ENCODE measurements around the gene CENPK. TPM values are rescaled to one million over a fixed set of nuclear protein-coding genes. Genes with fewer than 3 reads are reported as not detected.
"Not testable (repeated sequence)": the region's sequence is repeated elsewhere in the genome, so short reads cannot be mapped to it uniquely, and the experiment has no call there.

CENPK gene
- total RNA-seq (10 to 100 TPM in 5 of 7 donors, 1 to 10 TPM in 2; 8.3 to 16.9 (median 10.5) TPM), polyA plus RNA-seq (1 to 10 TPM; 7.6 to 9.0 (median 7.7) TPM)
- long read RNA-seq, donor 1, partial matches to known transcripts: 47 of 53 reads
- long read RNA-seq, donor 1, other reads (novel, unspliced or antisense): 0 of 53 reads
- long read RNA-seq, donor 2, partial matches to known transcripts: 0 of 2 reads
- long read RNA-seq, donor 2, other reads (novel, unspliced or antisense): 0 of 2 reads

- Histone ChIP-seq H3K4me3 (peak within 1 kb of the TSS; percentile 76 to 99 (median 86)), H3K9me3 (no peaks in the 10 kb centered on the region), H3K4me1 (peaks cover 13 to 67% (median 46%) of the 10 kb centered on the region in 6 donors), H3K36me3 (peaks cover 0 to 24% (median 0%) of the 10 kb centered on the region in 6 donors), H3K27me3 (replicated peaks in 1 of 7) (no peaks in the 10 kb centered on the region), H3K27ac (peak within 1 kb of the TSS; percentile 83 to 95 (median 90))
- intact Hi-C loops (cut with DNase I; ENCODE audit: low total_unique reads): no loop called here
- DNase-seq: peak; percentile 97
- TF ChIP-seq POLR2AphosphoS5 (IDR thresholded peaks at IDR 0.05) (peak; percentile 93 to 96 (median 95)), POLR2A (IDR thresholded peaks at IDR 0.05) (no peak)
- TF ChIP-seq, protein P1, sequence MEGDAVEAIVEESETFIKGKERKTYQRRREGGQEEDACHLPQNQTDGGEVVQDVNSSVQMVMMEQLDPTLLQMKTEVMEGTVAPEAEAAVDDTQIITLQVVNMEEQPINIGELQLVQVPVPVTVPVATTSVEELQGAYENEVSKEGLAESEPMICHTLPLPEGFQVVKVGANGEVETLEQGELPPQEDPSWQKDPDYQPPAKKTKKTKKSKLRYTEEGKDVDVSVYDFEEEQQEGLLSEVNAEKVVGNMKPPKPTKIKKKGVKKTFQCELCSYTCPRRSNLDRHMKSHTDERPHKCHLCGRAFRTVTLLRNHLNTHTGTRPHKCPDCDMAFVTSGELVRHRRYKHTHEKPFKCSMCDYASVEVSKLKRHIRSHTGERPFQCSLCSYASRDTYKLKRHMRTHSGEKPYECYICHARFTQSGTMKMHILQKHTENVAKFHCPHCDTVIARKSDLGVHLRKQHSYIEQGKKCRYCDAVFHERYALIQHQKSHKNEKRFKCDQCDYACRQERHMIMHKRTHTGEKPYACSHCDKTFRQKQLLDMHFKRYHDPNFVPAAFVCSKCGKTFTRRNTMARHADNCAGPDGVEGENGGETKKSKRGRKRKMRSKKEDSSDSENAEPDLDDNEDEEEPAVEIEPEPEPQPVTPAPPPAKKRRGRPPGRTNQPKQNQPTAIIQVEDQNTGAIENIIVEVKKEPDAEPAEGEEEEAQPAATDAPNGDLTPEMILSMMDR (IDR thresholded peaks at IDR 0.05 in 8 of 11, conservative IDR thresholded peaks at IDR 0.05 in 3 of 11): peak in 2 of 11 experiments; percentile 8 to 29
- WGBS, 5 donors: 0% methylated on average over 43 to 54 of the region's 54 CpGs
Observed at GRCh38 chr5:65562731-65563701, at the start of gene CENPK, which contains the start of gene PPWD1. Gene CENPK, minus strand, starts transcription at chr5:65563168. Its CDS starts 8,261 bp downstream, at chr5:65554907. Gene PPWD1, plus strand, starts transcription at chr5:65563296. Its CDS starts 15 bp downstream, at chr5:65563311.

GRCh38 chr5:65612298-65612907, 49.4 kb upstream of the CENPK start:
- Histone ChIP-seq H3K9me3 (no peaks in the 10 kb centered on the region), H3K27ac (no peak overlapping the region), H3K4me3 (no peak overlapping the region), H3K4me1 (peaks cover 0 to 6% (median 0%) of the 10 kb centered on the region in 6 donors), H3K27me3 (replicated peaks in 1 of 7) (no peaks in the 10 kb centered on the region), H3K36me3 (peaks cover 0 to 100% (median 78%) of the 10 kb centered on the region in 6 donors)
- 85 to 90% (median 88%) methylated on average over 4 of the region's 4 CpGs for WGBS, 5 donors
- TF ChIP-seq POLR2A (IDR thresholded peaks at IDR 0.05) (no peak), POLR2AphosphoS5 (IDR thresholded peaks at IDR 0.05) (no peak)
- TF ChIP-seq, protein P1 (IDR thresholded peaks at IDR 0.05 in 8 of 11, conservative IDR thresholded peaks at IDR 0.05 in 3 of 11): no peak
- intact Hi-C loops (cut with DNase I; ENCODE audit: low total_unique reads): no loop called here
- no peak for DNase-seq

GRCh38 chr5:65611524-65611923, 48.6 kb upstream of the CENPK start:
- Histone ChIP-seq H3K9me3 (no peaks in the 10 kb centered on the region), H3K36me3 (peaks cover 0 to 100% (median 82%) of the 10 kb centered on the region in 6 donors), H3K4me1 (peaks cover 0 to 4% (median 0%) of the 10 kb centered on the region in 6 donors), H3K27ac (no peak overlapping the region), H3K27me3 (replicated peaks in 1 of 7) (no peaks in the 10 kb centered on the region), H3K4me3 (no peak overlapping the region)
- DNase-seq: no peak
- 89 to 97% (median 94%) methylated on average over 3 of the region's 3 CpGs for WGBS, 5 donors
- TF ChIP-seq POLR2A (IDR thresholded peaks at IDR 0.05) (no peak), POLR2AphosphoS5 (IDR thresholded peaks at IDR 0.05) (no peak)
- TF ChIP-seq, protein P1 (IDR thresholded peaks at IDR 0.05 in 8 of 11, conservative IDR thresholded peaks at IDR 0.05 in 3 of 11): no peak
- intact Hi-C loops (cut with DNase I; ENCODE audit: low total_unique reads): no loop called here

DNA sequence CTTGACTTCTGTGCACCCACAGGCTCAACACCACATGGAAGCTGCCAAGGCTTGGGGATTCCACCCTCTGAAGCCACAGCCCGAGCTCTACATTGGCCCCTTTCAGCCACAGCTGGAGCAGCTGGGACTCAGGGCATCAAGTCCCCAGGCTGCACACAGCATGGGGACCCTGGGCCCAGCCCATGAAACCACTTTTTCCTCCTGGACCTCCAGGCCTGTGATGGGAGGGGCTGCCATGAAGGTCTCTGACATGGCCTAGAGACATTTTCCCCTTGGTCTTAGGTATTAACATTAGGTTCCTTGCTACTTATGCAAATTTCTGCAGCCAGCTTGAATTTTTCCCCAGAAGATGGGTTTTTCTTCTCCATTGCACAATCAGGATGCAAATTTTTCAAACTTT, 38.8 kb upstream of the CENPK start:
- peaks cover 2 to 100% (median 70%) of the 10 kb centered on the region in 6 donors for H3K36me3 ChIP-seq
- DNase-seq; H3K4me1 ChIP-seq; H3K27ac ChIP-seq; intact Hi-C loops (cut with DNase I; ENCODE audit: low total_unique reads); H3K4me3 ChIP-seq; H3K27me3 ChIP-seq (replicated peaks in 1 of 7): not testable (repeated sequence)
- H3K9me3 ChIP-seq: peaks cover 0 to 20% (median 8%) of the 10 kb centered on the region in 8 donors
- 86 to 100% (median 95%) methylated on average over 1 of the region's 1 CpG; no CpG with 5 or more reads in 1 of the 5 donors for WGBS, 5 donors
